GM12878 (cell line): ENCODE data around the gene SPOCK1.

Experiments used
- CTCF ChIP-seq, 3 experiments: IDR thresholded peaks in 2 of 3; conservative IDR thresholded peaks in 1 of 3; 2 replicates each; pipeline ENCODE4 v1.5.1; 2011; ENCODE audit warnings: low read depth in 3 of 3, low read length in 3 of 3, mild to moderate bottlenecking in 3 of 3, control low read depth in 2 of 3, moderate library complexity in 2 of 3, inconsistent platforms in 1 of 3, mixed read lengths in 1 of 3; ENCODE audit not compliant: control insufficient read depth in 2 of 3, insufficient read depth in 1 of 3; ENCODE audit errors: extremely low read depth in 1 of 3
- EED ChIP-seq: sonication (generic); IDR thresholded peaks from 2 replicates; pipeline ENCODE4 v1.6.1; 2016; ENCODE audit warnings: antibody characterized with exemption, low read depth
- FOS ChIP-seq: IDR thresholded peaks from 3 replicates; pipeline ENCODE4 v1.6.1; 2011; ENCODE audit warnings: borderline replicate concordance; ENCODE audit not compliant: insufficient read length; ENCODE audit errors: extremely low read depth
- FOXM1 ChIP-seq: IDR thresholded peaks from 2 replicates; pipeline ENCODE4 v1.6.1; 2012; ENCODE audit warnings: low read depth, mild to moderate bottlenecking, inconsistent platforms, low read length, moderate library complexity
- PBX3 ChIP-seq: IDR thresholded peaks from 2 replicates; pipeline ENCODE4 v1.6.1; 2011; ENCODE audit warnings: mild to moderate bottlenecking, low read depth, low read length, moderate library complexity; ENCODE audit not compliant: insufficient replicate concordance
- POLR2A ChIP-seq: IDR thresholded peaks from 2 replicates; pipeline ENCODE4 v1.6.1; 2011; ENCODE audit warnings: low read depth, mild to moderate bottlenecking, low read length
- TARDBP ChIP-seq: IDR thresholded peaks from 2 replicates; pipeline ENCODE4 v1.6.1; 2016; ENCODE audit warnings: borderline replicate concordance
- TBL1XR1 ChIP-seq: IDR thresholded peaks from 2 replicates; pipeline ENCODE4 v1.6.1; 2012; ENCODE audit warnings: low read depth, low read length, improper control_type of control experiment

DNA sequence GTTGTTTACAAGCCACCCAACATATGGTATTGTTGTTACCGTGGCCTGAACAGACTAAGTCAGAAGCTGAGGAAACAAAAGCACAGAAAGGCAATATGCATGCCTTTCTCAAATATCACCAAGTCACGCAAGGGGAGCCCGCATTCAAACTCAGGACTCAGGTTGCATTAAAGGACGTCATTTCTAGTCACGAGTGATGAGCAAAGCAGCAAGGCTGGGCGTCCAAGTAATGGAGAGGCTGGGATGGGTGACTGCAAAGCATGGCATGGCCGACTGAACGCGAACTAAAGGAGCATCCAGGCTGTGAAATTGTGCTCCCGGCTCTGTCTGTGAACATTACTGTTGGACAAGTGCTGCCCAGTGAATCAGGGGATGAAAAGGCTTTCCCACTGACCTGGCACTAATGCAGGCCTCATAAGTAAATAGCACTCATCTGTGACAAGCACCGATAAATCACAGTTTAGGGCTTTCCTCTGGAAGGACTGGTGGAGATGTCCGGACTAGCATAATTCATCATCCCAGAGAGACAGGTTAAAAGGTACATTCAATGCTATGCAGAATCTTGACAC lies 202.8 kb downstream of the SPOCK1 start:
- TF ChIP-seq CTCF (IDR thresholded peaks at IDR 0.05 in 2 of 3, conservative IDR thresholded peaks at IDR 0.05 in 1 of 3; ENCODE audit: control insufficient read depth in 2 of 3, extremely low read depth in 1 of 3, insufficient read depth in 1 of 3, low read depth in 3 of 3, low read length in 3 of 3) (no peak), TBL1XR1 (no peak), TARDBP (no peak), FOXM1 (no peak), POLR2A (no peak), PBX3 (no peak), EED (no peak), FOS (no peak)
